M059J (cell line): ENCODE data around the gene PLXNA4. TPM values are rescaled to one million over a fixed set of nuclear protein-coding genes. Genes with fewer than 3 reads are reported as not detected.

Source experiments
- DNase-seq: peaks from one replicate; pipeline ENCODE4 v3.0.0-alpha.2; 2012; ENCODE audit warnings: low read depth
- total RNA-seq: library from RNA; depleted of rRNA; stranded (reverse); fragments of >200 nt; shearing (Covaris generic); gene quantifications from 2 replicates; pipeline ENCODE4 v1.2.3, GENCODE V29; 2014

PLXNA4 gene
- total RNA-seq, 1 experiment from 2014 or later = 6.0 TPM

DNA sequence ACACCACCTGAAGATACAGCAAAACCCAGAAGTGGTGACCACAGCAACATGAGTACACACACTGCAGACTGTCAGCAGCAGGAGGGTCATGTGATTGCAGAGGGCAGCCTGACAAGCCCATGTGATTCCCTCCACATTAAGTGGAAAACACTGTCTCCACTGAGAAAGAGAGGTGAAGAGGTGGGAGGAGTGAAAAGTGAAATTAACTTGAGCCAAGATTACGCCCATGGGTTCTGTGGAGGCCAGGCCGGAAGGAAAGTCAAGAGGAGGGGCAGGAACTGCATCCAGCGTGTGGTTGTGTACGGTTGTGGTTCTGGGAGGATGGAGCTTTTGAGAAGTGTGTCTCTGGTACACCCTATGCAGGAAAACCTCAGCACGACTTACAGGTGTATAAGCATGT lies 138.5 kb downstream of the PLXNA4 start:
- DNase-seq = no peak

DNA sequence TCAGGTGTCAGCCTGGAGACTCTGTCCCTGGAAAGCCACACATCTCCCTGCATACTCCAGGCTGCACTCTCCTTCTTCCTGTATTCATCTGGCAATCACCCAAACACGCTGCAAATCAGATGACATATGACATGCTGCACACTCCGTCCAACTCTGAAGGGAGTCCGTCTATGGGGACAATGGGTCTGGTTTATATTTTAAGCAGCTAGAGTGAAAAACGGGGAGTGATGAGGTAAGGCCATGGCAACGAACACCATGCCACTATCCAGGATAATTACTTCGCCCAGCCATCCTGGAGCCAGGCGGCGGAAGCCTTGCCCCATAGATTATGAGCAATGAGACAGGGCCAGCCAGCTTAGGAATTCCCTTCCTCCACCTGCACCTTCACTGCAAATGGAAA lies 140.1 kb downstream of the PLXNA4 start:
- peak; percentile 50 for DNase-seq

DNA sequence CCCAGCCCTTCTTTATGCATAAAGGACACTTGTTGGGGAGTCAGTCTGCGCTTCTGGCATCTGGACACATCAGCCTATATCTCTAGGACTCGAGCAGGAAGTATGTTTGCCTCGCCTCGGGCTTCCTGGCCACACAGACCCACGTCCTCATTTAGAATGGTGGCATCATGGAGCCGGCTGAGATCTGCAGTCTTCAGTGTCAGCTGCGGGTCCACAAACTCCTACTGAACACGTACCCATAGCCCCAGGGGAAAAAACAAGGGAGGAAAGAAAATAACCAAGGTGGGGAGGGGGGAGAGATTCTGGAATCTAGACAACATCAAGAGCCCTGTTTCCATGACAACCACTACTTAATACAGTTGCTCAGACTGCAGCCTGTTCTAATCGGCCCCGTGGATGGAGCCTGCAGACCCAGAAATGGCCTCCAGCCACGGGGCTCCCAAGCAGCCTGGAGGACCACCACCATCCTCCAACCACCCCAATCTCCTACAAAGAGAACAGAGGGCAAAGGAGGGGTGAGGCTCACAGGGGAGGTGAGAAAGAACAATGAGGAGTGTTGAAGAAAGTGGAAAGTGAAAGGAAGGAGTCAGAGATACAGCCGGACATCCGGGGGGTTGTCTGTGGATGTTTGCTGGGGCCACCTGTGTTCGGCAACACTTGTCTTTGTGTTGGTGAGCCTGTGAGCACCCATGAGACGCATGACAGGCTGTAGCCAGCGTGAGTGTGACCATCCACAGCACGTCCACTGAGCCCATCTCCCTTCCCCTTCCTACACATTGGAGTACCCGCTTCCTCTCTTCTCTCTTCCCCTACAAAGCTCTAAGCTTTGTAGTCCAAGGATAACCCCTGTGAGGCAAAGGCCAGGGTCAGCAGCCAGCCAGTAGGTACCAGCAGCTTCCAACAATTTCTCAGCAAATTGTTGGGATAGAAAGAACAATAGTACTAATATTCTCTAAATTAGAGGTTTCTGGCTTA lies 141.0 kb downstream of the PLXNA4 start:
- peak; percentile 80 for DNase-seq

DNA sequence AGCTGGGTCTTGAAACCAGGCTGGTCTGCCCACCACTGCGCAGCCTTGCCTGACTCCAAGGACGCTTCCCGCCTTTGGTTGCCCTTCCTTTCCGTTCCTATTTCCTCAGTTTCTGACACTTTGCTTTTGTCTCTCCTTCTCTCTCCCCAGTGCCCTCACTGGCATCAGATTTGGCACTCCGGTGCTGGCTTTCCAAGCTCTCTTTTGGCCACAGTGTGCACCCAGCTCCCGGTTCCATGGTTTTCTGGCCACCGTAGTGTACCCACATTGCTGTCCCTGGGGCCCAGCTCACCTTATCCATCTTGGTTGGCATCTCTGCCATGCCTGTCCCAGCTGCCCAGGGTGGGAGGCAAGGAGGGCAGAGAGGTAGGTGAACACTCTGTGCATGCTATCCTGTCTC lies 142.2 kb downstream of the PLXNA4 start:
- DNase-seq = no peak

DNA sequence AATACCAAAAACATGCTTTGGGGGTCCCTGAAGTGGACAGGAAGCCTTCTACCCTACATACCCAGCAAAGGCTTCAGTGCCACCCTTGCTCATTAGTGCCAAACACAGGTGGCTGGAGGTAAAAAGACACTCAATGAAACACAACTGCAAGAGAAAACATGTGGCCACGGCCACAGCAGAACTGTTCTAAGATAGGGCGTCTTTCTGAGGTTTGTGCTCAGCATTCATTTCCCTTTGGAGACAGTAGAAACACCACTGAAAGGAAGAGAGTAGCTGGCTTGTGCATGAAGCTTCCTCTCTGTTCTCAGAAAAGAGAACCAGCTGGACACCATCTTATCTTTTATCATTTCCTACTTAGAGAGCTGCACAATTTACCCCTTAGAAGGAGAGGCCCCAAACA lies 143.0 kb downstream of the PLXNA4 start:
- no peak for DNase-seq

DNA sequence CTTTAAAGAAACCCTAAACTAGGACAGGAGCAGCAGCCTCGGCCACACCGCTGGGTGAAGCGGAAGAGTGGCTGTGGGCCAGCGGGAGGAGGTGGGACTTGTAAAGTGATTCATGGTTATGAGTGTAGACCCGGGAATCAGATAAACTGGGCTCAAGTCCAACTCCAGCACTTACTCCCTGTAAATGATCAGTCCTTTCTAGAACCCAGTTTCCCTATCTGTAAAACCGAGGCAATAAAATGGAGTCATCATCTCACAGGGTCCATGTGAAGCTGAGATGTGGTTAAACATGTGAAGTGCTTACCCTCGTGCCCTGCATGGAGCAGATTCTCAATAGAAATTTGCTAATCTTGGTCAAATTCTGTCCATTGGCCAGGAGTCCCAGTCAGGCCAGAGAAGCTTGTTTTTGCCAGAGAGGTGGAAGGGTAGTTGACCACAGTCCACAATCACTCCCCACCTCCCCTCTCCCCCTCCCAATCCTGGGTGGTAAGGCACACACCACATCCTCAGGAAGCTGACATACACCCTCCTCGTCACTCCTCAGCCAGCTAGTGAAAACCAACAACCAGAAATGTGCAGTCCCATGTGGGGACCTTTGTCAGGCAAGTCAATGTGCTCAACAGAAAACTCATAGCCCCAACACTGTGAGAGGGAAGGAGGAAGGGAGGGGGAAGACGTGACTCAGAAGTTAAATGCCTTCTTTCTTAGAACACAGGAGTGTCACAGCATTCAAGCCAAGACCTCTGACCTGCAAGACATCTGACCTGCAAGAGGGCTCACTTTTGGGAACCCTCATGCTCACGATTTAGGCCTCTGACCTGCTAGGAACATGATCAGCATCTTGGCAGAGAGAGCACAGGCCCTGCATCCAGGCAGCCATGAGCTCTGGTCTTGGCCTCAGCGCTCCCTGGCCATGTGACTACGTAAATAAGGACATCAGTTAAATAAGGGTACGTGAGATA lies 145.1 kb downstream of the PLXNA4 start:
- peak; percentile 98 for DNase-seq

GRCh38 chr7:132430041-132430855 lies 146.0 kb downstream of the PLXNA4 start:
- no peak for DNase-seq

DNA sequence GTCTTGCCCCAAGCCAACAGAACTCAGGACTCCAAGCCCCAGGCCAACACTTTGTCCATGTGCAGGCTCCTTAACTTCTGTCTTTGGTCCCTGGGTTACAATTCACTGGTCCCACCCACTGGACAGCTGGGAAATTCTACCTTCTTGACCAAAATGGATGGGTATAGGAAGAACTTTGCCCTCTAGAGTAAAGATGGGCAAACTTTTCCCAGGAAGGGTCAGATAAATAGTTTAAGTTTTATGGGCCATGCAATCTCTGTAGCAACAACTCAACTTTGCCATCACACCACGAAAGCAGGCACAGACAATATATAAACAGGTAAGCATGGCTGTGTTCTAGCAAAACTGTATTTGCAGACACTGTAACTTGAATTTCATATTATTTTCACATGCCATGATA lies 147.1 kb downstream of the PLXNA4 start:
- no peak for DNase-seq

DNA sequence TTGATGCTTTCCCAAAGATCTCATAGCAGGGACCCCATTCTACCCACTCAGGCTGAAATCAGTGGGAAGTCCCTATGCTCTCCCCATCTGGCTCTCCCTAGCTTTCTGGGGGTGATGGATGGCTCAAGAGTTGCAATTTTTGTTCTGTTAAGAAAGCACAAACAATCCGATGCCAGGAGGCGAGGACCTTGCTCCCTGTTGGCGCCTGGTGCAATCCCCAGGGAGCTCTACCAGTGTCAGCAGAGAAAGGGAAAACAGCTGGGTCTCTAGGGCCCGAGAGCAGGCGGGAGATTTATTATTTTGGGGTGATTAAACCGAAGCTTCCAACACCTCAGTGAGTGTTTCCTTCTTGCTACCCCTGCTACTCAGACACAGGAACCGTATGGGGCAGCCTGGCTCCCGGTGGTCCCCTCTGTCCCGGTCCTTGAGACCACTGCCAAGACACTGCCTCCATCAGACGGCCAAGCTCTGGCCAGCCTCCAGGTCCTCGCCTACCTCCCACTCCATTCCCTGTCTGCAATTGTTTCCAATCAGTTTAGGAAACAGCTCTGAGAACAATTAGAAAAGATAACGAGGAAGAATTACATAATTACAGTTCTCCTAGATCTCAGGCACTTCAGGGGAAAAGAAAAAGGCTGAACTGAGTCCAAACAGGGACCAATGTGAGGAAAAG lies 147.9 kb downstream of the PLXNA4 start:
- no peak for DNase-seq

- DNase-seq = no peak
Observed at GRCh38 chr7:132425942-132426341, 150.3 kb downstream of the PLXNA4 start.

DNA sequence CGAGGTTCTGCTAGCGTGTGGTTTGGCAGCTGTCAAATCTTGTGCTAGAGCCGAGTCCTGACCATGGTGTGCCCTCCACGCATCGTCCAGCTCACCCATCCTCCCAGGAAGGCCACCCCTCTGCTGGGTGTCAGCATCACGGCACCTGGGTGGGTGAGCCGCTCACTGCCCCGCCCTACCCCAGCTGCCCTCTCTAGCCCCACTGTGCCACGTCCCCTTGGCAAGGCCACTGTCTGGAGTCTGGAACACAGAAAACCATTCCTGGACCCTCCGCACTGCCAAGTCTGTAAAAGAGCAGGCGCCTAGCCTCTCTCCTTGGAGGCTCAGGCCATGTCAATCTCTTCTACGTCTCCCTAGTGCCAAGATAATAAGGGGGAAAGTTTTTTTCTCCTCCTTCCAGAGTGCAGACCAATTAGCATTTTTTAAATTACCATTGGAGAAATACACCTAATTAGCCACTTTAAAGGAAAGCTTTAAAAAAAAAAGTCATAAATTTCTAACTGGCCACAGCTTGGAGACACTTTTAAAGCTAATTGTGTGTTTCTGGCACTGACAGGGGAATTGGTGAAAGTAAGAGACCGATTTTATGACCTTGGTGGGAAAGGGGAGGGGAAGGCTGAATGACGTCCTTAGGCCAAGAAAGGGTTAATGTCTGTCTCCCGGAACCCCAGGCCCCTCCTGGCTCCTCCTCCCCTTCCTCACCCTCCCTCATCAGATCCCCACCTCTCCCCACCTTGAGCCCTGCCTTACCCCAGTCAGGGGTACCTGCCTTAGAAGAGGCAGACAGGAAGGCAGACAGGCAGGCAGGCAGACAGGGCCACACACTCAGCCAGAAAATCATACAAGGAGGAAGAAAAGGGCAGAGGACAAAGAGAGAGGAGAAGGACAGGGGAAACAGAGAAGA lies 151.2 kb downstream of the PLXNA4 start:
- DNase-seq = no peak

- no peak for DNase-seq
Observed at GRCh38 chr7:132424277-132424676, 152.0 kb downstream of the PLXNA4 start.

- no peak for DNase-seq
Observed at GRCh38 chr7:132423594-132424200, 152.6 kb downstream of the PLXNA4 start.

DNA sequence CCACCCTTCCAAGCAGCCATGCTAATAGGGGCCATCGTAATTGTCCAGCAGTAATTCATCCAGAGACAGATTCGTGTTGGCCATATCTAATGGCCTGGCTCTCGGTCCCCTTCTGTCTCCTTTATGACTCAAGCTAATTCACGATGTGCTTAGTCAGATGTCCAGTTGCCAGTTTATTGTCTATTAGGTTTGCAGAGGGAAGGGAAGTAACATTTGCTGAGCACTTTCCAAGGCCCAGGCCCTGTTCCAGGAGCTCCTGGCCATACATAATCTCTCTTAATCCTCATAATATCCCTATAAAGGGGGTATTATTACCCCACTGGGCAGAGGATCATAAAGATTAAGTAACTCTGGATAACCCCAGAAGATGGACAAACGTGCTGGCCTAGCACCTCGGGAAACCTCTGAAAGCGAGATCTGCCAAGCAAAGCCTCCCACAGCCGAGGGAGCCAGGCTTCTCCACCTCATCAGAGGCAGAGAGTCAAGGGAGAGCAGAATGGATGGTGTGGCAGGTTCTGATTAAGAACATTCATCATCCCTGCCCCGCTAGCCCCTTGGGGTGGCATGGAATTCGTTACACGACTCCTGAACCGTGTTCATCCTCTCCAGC lies 153.7 kb downstream of the PLXNA4 start:
- DNase-seq = peak; percentile 81

GRCh38 chr7:132420527-132420926 lies 155.7 kb downstream of the PLXNA4 start:
- DNase-seq = no peak

DNA sequence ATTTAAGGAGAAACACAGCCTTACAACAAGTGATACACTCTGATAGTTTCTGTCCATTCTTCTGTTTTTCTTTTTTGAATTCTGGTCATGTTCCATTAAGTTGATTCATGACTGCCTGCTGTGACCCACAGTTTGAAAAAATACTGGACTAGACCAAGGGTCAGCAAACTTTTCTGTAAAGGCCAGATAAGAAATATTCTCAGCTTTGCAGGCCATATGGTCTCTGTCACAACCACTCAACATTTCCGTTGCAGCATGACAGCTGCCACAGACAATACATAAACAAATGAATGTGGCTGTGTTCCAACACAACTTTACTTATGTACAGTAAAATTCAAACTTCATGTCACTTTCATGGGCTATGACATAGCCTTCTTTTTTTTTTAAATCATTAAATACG lies 156.7 kb downstream of the PLXNA4 start:
- peak; percentile 55 for DNase-seq

- DNase-seq = no peak
Observed at GRCh38 chr7:132418840-132419239, 157.4 kb downstream of the PLXNA4 start.

DNA sequence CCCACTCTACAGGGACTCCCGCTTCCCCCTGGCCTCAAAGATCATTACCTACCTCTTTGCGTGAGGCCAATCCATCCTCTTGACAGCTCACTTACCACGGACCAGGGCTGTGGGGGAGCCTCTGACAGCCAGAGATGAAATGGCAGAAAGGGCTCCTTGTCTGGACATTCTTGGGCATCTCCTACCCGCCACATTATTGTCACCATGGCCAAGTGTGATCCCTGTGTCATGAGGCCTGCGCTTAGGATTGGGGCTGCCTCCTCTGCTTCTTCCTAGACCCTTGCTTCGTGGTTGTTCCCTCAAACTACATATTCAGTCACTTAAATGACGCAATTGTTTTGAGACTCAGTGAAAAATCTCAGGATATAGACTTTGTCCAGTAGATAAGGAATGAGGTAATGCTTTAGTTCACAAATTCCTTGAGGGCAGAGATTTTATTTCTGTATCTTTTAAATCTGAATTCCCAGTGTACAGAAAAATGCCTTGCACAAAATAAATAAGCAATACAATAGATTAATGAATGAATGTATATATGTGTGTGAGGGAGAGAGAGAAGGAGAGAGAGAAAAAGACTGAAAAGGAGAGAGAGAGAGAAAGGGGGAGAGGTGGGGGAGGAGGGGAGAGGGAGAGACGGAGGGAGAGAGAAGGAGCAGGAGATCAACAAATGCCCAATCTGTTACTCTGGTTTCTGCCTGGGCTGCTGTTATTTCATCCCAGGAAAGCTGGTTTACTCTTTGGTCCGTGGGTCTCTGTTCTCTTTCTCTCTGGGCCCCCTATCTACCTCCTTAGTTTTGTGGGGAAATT lies 159.0 kb downstream of the PLXNA4 start:
- DNase-seq = no peak
